Measurements from ENCODE around the gene ATOH8.
A peak's percentile ranks its signal among the peaks of the same experiment; 100 is the strongest.

Gene ATOH8

DNA sequence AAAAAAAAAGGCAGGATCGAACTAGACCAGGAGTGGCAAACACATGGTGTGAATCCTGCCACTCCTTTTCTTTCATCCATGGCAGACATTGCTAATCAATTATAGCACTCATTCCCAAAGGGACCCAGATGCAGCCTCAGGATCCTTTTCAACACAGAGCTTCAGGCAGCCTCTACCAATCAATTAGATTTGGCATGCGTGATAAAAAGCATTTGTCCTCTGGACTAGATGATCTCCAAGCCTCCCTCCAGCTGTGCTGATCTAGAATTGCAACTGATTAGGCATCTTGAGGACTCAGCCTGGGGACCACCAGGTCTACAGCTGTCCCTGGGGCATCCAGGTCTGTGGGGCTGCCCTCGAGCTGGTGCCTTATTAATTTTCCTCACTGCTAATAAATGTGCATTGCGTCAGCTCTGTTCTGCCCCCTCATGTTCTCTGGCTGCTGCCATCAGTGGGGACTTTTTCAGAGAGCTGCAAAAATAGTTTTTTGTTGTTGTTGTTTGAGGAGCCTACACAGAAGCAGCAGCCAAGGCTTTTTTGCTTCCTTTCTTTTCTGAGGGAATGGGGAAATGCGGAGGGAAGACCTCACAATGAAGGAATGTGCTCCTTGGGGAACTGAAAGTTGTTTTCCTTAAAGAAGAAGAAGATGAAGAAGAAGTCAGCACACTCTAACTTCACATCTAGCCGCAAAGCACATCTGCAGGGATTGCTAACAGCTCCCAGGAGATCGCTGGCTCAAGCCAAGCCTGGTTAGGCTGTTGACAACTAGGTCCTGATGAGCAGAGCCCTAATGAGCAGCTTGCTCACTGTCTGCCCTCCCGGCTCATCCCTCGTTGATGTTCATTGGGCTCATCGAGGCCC is 8.8 kb upstream of the ATOH8 start:
- no peak overlapping the region for H2AFZ ChIP-seq (ENCODE audit: low read depth, low read length)
- H3K4me3 ChIP-seq (ENCODE audit: insufficient read depth in 1 of 2, low read depth in 1 of 2, low read length in 2 of 2), result peak overlapping the region in 1 of 2 experiments; percentile 49
- H4K8ac ChIP-seq (ENCODE audit: low read length), result no peak overlapping the region
- no peak overlapping the region for H2BK5ac ChIP-seq (ENCODE audit: low read depth, low read length, poor library complexity, severe bottlenecking)
- peak; percentile 82 for DNase-seq
- H3K79me1 ChIP-seq (replicated peaks; ENCODE audit: low read length, poor library complexity, severe bottlenecking), result no peaks in the 10 kb centered on the region
- no peaks in the 10 kb centered on the region for H3K36me3 ChIP-seq (ENCODE audit: control insufficient read depth in 1 of 2, insufficient read depth in 2 of 2, low read depth in 1 of 2, low read length in 2 of 2)
- no peaks in the 10 kb centered on the region for H3K9me3 ChIP-seq (ENCODE audit: control insufficient read depth, low read length)
- peak overlapping the region; percentile 23 for H3K4me2 ChIP-seq (ENCODE audit: low read length, poor library complexity, severe bottlenecking)
- H3K23ac ChIP-seq (ENCODE audit: low read length in 2 of 2), result no peak overlapping the region
- H3K14ac ChIP-seq (ENCODE audit: low read length in 2 of 2), result peak overlapping the region in 1 of 2 experiments; percentile 67
- H2AK5ac ChIP-seq (ENCODE audit: low read length, severe bottlenecking), result peak overlapping the region; percentile 78
- H2BK15ac ChIP-seq (ENCODE audit: low read depth, poor library complexity, severe bottlenecking), result no peak overlapping the region
- H3K9ac ChIP-seq (ENCODE audit: low read length), result peak overlapping the region; percentile 70
- peak overlapping the region in 1 of 2 experiments; percentile 13 for H3K4ac ChIP-seq (ENCODE audit: low read depth in 1 of 2, low read length in 2 of 2)
- H2BK120ac ChIP-seq (ENCODE audit: low read depth, low read length), result no peak overlapping the region
- no peak overlapping the region for H2BK12ac ChIP-seq (ENCODE audit: low read length in 2 of 2)
- WGBS, result 42% methylated on average over 9 of the region's 10 CpGs
- peaks cover 5 to 21% of the 10 kb centered on the region in 2 experiments for H3K27me3 ChIP-seq (ENCODE audit: control insufficient read depth in 1 of 2, insufficient read depth in 1 of 2, low read length in 2 of 2)
- H3K4me1 ChIP-seq (ENCODE audit: control insufficient read depth, insufficient read depth, low read depth, low read length), result peaks cover 50% of the 10 kb centered on the region
- peak overlapping the region in 1 of 2 experiments; percentile 24 for H3K18ac ChIP-seq (ENCODE audit: low read depth in 1 of 2, low read length in 2 of 2)
- H3K27ac ChIP-seq (ENCODE audit: low read length, poor library complexity, severe bottlenecking), result peak overlapping the region; percentile 9
- H4K91ac ChIP-seq (ENCODE audit: low read length), result no peak overlapping the region

- Histone ChIP-seq H3K4me1 (ENCODE audit: control insufficient read depth, insufficient read depth, low read depth, low read length) (peaks cover 51% of the 10 kb centered on the region), H2BK5ac (ENCODE audit: low read depth, low read length, poor library complexity, severe bottlenecking) (no peak overlapping the region), H4K8ac (ENCODE audit: low read length) (no peak overlapping the region), H4K91ac (ENCODE audit: low read length) (no peak overlapping the region), H2BK12ac (ENCODE audit: low read length in 2 of 2) (no peak overlapping the region), H3K9me3 (ENCODE audit: control insufficient read depth, low read length) (no peaks in the 10 kb centered on the region), H3K14ac (ENCODE audit: low read length in 2 of 2) (no peak overlapping the region), H2AFZ (ENCODE audit: low read depth, low read length) (no peak overlapping the region), H2BK15ac (ENCODE audit: low read depth, poor library complexity, severe bottlenecking) (no peak overlapping the region), H3K79me1 (replicated peaks; ENCODE audit: low read length, poor library complexity, severe bottlenecking) (no peaks in the 10 kb centered on the region), H2BK120ac (ENCODE audit: low read depth, low read length) (no peak overlapping the region), H3K4me3 (ENCODE audit: insufficient read depth in 1 of 2, low read depth in 1 of 2, low read length in 2 of 2) (peak overlapping the region in 1 of 2 experiments; percentile 49), H3K23ac (ENCODE audit: low read length in 2 of 2) (no peak overlapping the region), H3K27ac (ENCODE audit: low read length, poor library complexity, severe bottlenecking) (peak overlapping the region; percentile 9), H3K18ac (ENCODE audit: low read depth in 1 of 2, low read length in 2 of 2) (peak overlapping the region in 1 of 2 experiments; percentile 24), H3K9ac (ENCODE audit: low read length) (peak overlapping the region; percentile 70), H3K4ac (ENCODE audit: low read depth in 1 of 2, low read length in 2 of 2) (no peak overlapping the region), H3K4me2 (ENCODE audit: low read length, poor library complexity, severe bottlenecking) (no peak overlapping the region), H3K27me3 (ENCODE audit: control insufficient read depth in 1 of 2, insufficient read depth in 1 of 2, low read length in 2 of 2) (peaks cover 5 to 21% of the 10 kb centered on the region in 2 experiments), H3K36me3 (ENCODE audit: control insufficient read depth in 1 of 2, insufficient read depth in 2 of 2, low read depth in 1 of 2, low read length in 2 of 2) (no peaks in the 10 kb centered on the region), H2AK5ac (ENCODE audit: low read length, severe bottlenecking) (no peak overlapping the region)
- 67% methylated on average over 6 of the region's 8 CpGs for WGBS
- no peak for DNase-seq
These were observed 8.2 kb upstream of the ATOH8 start for GRCh38 chr2:85745619-85746018.

DNA sequence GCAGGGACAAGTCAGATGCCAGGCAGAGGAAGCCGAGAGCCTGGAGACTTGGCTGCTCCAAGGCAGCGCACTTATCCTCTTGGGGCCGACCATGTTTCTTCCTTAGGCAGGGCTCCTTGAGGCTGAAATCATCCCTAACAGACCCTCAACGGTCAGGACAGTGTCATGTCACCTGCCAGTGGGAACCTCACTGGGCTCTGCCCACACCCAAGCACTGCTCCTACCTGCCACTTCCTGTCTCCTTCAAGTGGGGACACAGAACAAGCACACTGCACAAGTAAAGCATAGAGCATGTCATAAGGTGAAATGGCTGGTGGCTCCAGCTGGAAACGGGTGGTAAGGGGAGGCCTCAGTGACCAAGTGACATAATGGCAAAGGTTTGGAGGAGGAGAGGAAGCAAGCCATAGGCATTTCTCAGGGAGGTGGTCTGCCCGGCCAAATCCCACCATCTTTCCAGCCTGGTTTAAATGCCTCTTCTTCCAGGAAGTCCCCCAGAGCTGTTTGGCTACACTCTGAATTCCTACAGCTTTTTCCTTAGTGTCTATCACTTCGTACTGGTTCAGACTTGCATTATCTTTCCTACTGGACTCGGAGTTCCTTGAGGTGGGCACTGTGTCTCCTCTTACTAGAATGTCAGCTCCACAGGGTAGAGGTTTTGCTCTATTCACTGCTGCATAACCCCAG is 7.3 kb upstream of the ATOH8 start:
- no peak overlapping the region for H2BK120ac ChIP-seq (ENCODE audit: low read depth, low read length)

DNA sequence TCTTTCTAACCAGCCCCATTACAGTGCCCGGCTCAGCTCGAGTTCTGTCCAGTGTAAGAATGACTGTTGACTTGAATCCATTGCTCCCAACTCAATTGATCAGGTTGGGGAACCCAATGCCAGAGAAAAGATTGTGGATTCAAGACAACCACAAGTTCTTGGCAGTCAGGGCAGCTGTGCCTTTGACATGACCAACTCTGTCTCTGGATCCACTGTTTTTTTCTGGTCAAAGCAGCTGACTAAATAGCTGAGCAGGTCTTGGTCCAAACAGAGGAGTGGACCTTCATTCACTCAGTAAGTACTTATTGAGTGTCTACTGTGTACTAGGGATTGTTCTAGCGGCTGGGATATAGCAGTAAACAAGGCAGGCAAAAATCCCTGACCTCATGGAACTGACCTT is 6.3 kb upstream of the ATOH8 start:
- Histone ChIP-seq H3K14ac (ENCODE audit: low read length in 2 of 2) (no peak overlapping the region), H2BK15ac (ENCODE audit: low read depth, poor library complexity, severe bottlenecking) (no peak overlapping the region), H3K4ac (ENCODE audit: low read depth in 1 of 2, low read length in 2 of 2) (no peak overlapping the region), H3K4me3 (ENCODE audit: insufficient read depth in 1 of 2, low read depth in 1 of 2, low read length in 2 of 2) (no peak overlapping the region), H2BK12ac (ENCODE audit: low read length in 2 of 2) (peak overlapping the region in 1 of 2 experiments; percentile 15), H2AFZ (ENCODE audit: low read depth, low read length) (no peak overlapping the region), H3K27me3 (ENCODE audit: control insufficient read depth in 1 of 2, insufficient read depth in 1 of 2, low read length in 2 of 2) (peaks cover 18 to 21% of the 10 kb centered on the region in 2 experiments), H2BK120ac (ENCODE audit: low read depth, low read length) (no peak overlapping the region), H3K9me3 (ENCODE audit: control insufficient read depth, low read length) (no peaks in the 10 kb centered on the region), H2AK5ac (ENCODE audit: low read length, severe bottlenecking) (no peak overlapping the region), H4K8ac (ENCODE audit: low read length) (no peak overlapping the region), H3K9ac (ENCODE audit: low read length) (no peak overlapping the region), H2BK5ac (ENCODE audit: low read depth, low read length, poor library complexity, severe bottlenecking) (no peak overlapping the region), H4K91ac (ENCODE audit: low read length) (no peak overlapping the region), H3K79me1 (replicated peaks; ENCODE audit: low read length, poor library complexity, severe bottlenecking) (no peaks in the 10 kb centered on the region), H3K27ac (ENCODE audit: low read length, poor library complexity, severe bottlenecking) (no peak overlapping the region), H3K23ac (ENCODE audit: low read length in 2 of 2) (no peak overlapping the region), H3K4me2 (ENCODE audit: low read length, poor library complexity, severe bottlenecking) (no peak overlapping the region), H3K18ac (ENCODE audit: low read depth in 1 of 2, low read length in 2 of 2) (no peak overlapping the region), H3K36me3 (ENCODE audit: control insufficient read depth in 1 of 2, insufficient read depth in 2 of 2, low read depth in 1 of 2, low read length in 2 of 2) (no peaks in the 10 kb centered on the region), H3K4me1 (ENCODE audit: control insufficient read depth, insufficient read depth, low read depth, low read length) (peaks cover 41% of the 10 kb centered on the region)
- 91% methylated on average over 3 of the region's 3 CpGs for WGBS
- no peak for DNase-seq

More for the DNA sequence above, 7.3 kb upstream of the ATOH8 start:
- peak overlapping the region; percentile 8 to 12 for H2BK12ac ChIP-seq (ENCODE audit: low read length in 2 of 2)
- no peak overlapping the region for H3K14ac ChIP-seq (ENCODE audit: low read length in 2 of 2)
- no peaks in the 10 kb centered on the region for H3K36me3 ChIP-seq (ENCODE audit: control insufficient read depth in 1 of 2, insufficient read depth in 2 of 2, low read depth in 1 of 2, low read length in 2 of 2)
- no peak overlapping the region for H4K8ac ChIP-seq (ENCODE audit: low read length)
- H3K4me2 ChIP-seq (ENCODE audit: low read length, poor library complexity, severe bottlenecking), result no peak overlapping the region
- no peak overlapping the region for H4K91ac ChIP-seq (ENCODE audit: low read length)
- peak overlapping the region in 1 of 2 experiments; percentile 67 for H3K18ac ChIP-seq (ENCODE audit: low read depth in 1 of 2, low read length in 2 of 2)
- H3K4me1 ChIP-seq (ENCODE audit: control insufficient read depth, insufficient read depth, low read depth, low read length), result peaks cover 48% of the 10 kb centered on the region
- H3K27me3 ChIP-seq (ENCODE audit: control insufficient read depth in 1 of 2, insufficient read depth in 1 of 2, low read length in 2 of 2), result peaks cover 8 to 21% of the 10 kb centered on the region in 2 experiments
- 79% methylated on average over 8 of the region's 8 CpGs for WGBS
- H3K9me3 ChIP-seq (ENCODE audit: control insufficient read depth, low read length), result no peaks in the 10 kb centered on the region
- no peak overlapping the region for H2AFZ ChIP-seq (ENCODE audit: low read depth, low read length)
- H3K4ac ChIP-seq (ENCODE audit: low read depth in 1 of 2, low read length in 2 of 2), result no peak overlapping the region
- no peaks in the 10 kb centered on the region for H3K79me1 ChIP-seq (replicated peaks; ENCODE audit: low read length, poor library complexity, severe bottlenecking)
- H3K27ac ChIP-seq (ENCODE audit: low read length, poor library complexity, severe bottlenecking), result no peak overlapping the region
- no peak overlapping the region for H2BK15ac ChIP-seq (ENCODE audit: low read depth, poor library complexity, severe bottlenecking)
- no peak for DNase-seq
- peak overlapping the region; percentile 34 for H2AK5ac ChIP-seq (ENCODE audit: low read length, severe bottlenecking)
- H3K4me3 ChIP-seq (ENCODE audit: insufficient read depth in 1 of 2, low read depth in 1 of 2, low read length in 2 of 2), result no peak overlapping the region
- H3K23ac ChIP-seq (ENCODE audit: low read length in 2 of 2), result no peak overlapping the region
- H2BK5ac ChIP-seq (ENCODE audit: low read depth, low read length, poor library complexity, severe bottlenecking), result no peak overlapping the region
- peak overlapping the region; percentile 70 for H3K9ac ChIP-seq (ENCODE audit: low read length)

Measured in mesenchymal stem cell (in vitro differentiated cells and primary cell).